ENCODE results near the gene RBMS3.

Gene RBMS3

DNA sequence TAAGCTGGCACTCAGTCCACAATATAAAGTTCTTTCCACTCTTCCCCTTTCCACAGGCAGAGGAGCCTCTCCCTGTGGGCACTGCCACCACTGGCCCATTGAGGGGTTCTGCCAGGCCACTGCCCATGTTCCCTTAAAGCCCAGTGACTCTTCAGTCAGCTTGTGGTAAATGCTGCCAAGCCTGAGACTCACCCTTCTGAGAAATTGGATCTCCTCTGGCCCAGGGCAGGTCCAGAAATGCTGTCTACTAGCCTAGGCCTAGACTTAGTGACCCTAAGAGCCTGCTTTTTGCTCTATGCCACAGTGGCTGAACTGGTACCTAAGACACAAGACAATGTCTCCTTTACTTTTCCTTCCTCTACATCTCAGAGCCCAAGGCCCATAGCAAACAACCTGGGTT lies 295.8 kb downstream of the RBMS3 start:
- no peak for DNase-seq (ENCODE audit: low read depth in 2 of 2)

DNA sequence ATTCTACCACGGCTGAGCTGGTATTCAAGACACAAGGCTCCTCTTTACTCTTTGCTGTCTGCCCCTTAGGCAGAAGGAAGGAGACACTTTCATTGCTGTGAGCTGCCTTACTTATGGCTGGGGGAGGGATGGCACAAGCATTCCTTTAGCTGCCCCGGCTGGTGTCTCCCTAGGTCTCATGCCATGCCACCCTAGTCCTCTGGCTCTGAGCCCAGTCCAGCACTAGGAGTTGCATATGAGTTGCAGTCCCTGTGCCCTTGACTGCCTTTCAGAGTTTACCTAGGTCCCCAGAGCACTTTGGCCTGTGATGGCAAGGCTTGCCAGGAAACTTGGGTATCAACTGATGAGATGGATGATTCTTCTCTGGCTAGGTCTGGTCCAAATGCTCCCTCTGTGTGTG lies 296.4 kb downstream of the RBMS3 start:
- no peak for DNase-seq (ENCODE audit: low read depth in 2 of 2)

DNA sequence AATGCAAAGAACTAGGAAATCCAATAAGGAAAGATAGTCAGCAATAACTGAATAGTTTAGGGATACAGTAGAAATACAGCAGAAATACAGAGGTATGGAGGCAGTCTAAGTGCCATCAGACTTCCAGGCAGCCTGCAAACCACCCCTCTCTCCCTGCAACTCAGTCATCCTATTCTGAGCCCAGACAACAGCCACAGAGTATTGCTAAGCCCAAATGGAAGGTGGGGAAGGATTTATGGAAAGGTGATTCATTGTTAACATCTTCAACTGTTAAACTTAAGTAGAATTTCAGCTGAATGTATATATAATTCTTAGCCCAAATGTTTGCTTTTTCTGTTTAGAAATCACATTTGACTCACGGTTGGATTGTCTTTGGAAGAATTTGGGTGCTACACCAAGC lies 300.4 kb downstream of the RBMS3 start:
- DNase-seq (ENCODE audit: low read depth in 2 of 2): no peak

DNA sequence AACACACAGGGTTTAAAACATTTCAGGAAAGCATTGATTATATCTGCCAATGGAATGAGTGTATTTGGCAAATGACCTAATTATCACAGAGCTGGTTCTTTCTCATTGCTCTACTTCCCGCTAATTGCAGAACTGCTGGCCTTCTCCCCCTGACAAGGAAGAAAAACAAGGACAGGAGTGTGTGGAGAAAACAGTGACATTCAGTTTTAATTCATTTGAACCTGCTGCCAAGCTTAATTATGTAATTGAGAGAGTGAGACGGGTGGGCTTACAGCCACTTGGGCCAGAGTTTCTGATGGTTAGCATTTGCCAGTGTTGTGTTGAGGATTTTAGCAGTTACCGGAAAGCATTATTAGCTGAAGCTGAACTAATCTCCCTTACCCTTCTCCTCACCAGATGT lies 301.4 kb downstream of the RBMS3 start:
- DNase-seq (ENCODE audit: low read depth in 2 of 2): no peak

DNA sequence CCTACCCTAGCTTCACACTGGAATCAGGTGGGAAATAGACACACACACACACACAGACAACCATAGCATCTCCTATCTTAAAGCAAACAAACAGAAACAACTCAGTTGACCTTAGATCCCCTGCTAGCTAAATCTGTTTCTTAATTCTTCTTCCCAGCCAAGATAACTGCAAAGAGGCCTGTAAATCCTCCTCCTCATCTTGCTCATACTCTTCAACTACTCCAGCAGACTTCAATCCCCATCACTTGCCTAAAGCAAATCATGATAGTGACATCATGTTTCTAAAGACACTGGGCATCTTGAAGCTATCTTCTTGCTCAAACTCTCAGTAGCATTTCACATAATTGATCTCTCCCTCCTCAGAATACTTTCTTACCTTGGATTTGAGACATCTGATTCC lies 303.0 kb downstream of the RBMS3 start:
- DNase-seq (ENCODE audit: low read depth in 2 of 2): no peak

DNA sequence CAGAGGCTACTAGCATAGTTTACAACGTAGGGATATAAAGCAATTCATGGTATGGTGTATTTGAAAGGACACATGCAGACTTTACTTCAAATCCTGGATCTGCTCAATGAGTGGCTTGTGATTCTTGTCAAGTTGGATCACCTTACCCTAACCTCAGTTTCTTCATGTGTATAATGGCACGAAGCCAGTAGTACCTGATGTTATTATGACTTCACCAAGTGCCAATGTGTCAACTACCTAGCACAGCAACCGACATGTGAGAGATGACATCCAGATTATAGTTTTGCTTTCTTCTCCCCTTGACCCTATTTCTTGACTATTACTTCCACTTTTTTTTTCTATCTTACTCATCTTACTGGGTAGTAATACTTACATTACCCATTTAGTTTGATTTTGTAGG lies 304.5 kb downstream of the RBMS3 start:
- no peak for DNase-seq (ENCODE audit: low read depth in 2 of 2)

DNA sequence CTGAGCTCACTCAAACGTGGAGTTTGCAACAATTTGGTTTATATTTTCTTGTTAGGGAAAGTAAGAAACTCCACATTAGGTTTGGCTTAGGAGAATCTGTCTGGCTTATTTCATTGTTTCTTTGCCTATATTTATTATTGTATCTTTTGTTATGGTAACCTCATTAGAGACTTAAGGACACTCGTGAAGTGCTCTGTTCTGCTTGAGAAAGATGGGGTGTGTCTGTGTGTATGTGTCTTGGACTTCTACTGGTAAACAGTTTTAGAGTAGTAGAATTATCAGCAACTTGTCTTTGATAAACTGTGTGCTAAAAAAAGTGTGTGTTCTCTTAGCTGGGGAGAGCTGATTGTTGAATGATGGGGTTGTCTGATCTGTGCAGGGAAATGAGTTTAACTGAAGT lies 306.5 kb downstream of the RBMS3 start:
- no peak for DNase-seq (ENCODE audit: low read depth in 2 of 2)

DNA sequence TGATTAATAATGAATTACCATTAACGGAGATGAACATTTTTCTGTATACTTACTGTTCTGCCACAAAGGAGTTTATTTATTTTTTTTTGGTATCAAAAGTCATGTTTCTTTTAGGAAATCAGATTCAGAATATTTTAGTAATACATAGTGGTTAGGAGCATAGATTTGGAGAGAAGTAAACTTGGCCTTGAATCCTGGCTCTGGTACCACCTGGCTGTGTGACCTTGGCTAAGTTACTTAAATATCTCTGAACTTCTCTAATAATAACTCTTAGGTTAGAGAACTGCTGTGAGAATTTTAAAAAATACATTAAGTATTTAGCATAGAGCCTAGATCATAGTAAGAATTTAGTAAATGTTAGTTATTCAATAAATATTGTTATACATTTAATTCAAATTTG lies 309.1 kb downstream of the RBMS3 start:
- DNase-seq (ENCODE audit: low read depth in 2 of 2): no peak

DNA sequence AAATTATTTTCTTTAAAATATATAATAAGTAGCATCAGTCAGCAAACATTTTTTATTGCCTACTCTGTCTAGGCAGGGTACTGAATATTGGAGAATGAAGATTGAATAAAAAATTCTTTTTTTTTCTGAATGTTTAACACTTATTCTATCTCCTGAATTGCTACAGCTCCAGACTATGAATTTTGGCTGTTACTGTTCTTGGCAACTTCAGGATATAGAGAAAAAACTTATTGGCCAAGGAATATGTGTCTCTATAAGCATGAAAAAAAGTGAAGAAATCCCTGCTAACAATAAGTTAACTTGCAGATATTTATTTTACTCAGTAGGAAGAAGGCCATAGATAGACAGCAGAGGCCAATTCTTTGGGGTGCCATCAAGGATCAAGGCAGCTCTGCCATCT lies 309.6 kb downstream of the RBMS3 start:
- no peak for DNase-seq (ENCODE audit: low read depth in 2 of 2)

DNA sequence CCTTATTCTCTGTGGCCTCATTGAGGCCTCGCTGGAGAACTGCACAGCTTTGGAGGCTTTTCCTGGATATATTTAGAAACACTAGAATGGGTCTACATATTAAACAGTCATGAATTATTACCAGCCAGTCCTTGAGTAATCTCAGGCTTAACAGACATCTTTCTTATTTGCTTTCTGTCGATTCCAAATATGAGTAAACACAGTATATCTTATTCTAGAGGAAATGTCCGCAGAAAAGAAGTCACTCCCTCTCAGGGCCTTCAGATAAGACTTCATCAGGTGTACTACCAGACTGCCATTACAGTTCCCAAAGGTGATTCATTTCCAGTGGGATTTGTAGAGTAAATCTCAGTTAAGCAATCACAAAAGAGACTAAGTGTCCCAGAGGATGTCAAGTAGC lies 310.7 kb downstream of the RBMS3 start:
- DNase-seq (ENCODE audit: low read depth in 2 of 2): no peak

DNA sequence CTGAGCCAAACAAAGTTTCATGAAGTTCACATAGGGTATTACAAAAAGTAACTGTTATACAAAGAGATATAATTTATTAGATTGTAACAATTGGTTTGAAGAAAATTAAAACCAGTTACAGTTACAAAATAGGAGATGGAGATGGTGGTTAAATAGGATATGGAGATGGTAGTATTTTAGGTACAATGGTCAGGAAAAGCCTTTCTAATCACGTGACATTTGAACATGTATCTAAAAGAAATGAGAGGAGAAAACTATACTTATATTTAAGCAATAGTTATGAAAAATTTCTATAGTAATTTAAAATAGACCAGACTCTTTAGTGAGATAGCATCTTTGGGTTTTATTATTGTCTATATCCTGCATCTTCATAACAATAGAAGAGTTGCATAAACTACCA lies 312.9 kb downstream of the RBMS3 start:
- DNase-seq (ENCODE audit: low read depth in 2 of 2): no peak

DNA sequence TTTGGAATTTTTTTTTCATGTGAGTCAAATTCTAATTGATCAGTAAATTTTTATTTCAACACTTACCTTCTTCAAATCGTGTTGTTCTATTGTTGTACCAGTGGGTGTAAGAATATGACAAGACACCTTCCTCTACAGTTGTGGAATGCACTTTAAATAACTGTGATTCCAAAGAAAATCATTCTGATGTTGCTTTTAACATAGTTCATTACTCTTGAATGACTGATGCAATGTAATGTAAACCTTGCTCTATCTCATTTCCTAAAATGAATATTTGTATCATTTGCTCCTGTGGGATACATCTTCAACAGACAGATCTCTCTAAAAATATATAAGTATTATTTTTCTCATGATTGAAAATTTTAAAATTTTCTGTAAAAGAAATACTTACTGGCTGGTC lies 313.4 kb downstream of the RBMS3 start:
- DNase-seq (ENCODE audit: low read depth in 2 of 2): no peak

DNA sequence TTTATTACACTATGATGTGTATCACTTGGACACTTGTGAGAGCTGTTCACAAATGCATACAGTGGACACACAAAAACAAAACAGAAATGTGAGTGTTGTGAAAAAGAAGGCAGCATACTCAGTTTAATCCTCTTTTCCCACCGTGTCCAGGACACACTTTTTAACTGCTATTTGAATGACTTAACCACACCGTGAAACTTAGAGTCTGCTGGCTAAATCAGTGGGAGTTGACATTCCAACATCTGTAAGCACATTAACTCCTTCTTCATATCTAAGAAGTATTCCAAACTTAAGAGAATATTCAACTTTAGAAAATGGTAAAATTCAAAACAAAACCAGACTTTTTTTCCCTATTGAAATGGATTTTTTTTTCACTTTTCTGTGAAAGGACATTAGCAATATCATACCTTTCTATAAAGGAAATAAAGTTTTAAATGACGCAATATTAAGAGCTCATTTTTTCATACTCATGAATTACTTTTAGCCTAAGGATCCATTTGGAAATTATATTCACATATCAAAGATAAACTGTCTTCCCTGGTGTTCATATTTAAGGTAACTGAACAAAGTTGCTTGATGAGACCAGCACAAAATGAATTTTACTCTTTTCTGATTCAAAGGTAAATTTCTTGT lies 316.6 kb downstream of the RBMS3 start:
- DNase-seq (ENCODE audit: low read depth in 2 of 2): no peak

DNA sequence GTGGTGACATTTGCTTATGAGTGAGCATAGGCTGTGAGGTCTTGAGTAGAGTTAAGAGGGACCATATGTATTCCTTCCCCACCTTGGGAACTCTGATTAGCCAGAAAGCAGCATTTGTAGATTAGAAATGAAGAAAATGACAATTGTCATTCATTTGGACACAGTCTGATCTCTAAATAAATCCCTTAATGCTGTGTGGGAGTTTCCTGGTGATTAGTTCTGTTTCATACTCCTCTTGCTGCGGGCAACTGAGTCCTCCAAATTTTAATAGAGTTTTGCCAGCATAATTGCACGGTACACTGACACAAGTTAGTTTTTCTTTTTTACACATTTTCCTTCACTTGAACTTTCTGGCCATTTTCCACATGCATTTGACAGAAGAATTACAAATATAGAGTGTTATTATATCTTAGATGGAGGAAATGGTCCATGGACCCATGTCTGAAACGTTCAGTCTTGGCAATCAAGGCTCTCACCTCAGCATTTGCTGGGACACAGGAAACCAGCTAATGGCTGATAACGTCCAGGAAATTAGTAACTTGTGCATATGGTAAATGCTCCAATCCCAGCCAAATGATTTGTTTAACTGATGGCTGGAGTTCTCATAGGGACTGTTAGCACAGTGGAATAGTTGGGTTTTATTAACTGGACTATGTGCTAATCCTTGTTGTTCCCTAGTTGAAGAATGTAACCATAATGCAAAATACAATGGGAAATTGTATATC lies 321.2 kb downstream of the RBMS3 start:
- DNase-seq (ENCODE audit: low read depth in 2 of 2): no peak

DNA sequence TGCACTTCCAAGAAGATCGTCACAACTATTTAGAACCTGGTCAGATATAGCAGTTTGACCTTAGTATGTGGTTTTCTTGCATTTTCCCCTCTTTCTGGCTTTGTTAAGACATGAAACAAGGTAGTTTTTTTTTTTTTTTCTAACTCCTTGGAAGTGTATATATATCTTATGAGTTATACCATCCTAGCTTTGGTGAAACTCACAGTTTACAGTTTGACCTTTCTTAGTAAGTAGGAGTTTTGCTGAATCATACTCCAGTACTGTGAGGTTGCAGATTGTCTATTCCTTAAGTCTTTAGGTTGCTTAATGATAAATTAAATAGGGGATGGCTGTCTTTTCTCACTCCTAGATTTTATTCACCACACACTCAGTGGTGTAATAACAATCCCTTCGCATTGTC lies 325.0 kb downstream of the RBMS3 start:
- DNase-seq (ENCODE audit: low read depth in 2 of 2): no peak

DNA sequence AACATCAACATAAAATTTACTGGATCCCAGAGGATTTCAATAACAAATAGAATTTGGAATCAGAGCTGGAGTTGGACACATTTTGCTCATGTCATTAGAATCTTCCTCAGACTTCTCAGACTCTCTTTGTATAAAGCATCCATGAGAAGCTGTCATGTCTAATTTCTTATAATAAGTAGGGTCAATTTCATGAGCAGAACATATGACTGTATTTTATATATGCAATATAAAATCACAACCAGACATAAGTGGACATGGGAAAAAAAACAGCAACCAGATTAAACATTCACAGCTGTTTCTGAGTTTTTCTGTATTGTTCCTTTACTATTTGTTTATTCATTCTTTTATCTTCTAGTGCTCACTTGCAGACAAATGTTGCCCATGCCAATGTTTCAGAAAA lies 325.5 kb downstream of the RBMS3 start:
- no peak for DNase-seq (ENCODE audit: low read depth in 2 of 2)

DNA sequence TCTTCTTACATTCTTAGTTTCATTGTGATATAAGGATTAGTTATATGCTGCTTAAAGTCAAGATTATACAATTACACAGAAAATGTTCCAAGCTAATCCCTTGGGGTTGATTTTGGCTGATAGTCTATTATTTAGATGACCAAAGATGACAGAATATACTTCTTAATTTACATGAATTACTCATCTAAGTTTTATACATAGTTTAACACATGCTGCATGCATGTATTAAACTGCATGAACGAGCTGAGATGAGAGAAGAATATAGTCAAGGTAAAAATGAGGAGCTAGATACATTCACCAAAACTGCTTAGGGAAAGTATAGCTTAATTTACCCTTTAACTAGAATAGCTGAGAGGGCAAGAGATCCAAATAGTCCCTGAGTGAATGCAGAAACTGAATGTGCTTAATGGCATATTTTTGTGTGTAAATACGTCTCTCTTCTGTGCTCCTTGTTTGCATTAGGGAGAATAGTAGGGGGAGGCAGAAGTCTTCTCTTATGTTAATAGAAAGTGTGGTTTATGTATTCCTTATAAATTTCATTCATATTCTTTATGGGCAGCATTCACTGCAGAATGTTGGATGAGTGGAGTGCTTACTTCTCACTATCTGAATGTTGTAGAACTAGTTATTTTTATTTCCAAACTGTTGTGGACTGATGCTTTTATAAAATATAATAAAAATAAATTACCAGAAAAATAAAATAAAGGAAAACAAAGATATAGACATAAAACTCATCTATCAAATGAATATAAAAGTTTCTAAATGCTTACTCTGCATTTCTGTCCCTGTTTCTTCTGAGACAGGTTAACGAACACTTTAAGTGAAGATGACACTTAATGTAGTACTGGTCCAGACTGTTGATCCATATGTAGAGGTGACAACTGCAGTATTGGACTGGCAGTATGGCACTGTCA lies 327.8 kb downstream of the RBMS3 start:
- no peak for DNase-seq (ENCODE audit: low read depth in 2 of 2)

DNA sequence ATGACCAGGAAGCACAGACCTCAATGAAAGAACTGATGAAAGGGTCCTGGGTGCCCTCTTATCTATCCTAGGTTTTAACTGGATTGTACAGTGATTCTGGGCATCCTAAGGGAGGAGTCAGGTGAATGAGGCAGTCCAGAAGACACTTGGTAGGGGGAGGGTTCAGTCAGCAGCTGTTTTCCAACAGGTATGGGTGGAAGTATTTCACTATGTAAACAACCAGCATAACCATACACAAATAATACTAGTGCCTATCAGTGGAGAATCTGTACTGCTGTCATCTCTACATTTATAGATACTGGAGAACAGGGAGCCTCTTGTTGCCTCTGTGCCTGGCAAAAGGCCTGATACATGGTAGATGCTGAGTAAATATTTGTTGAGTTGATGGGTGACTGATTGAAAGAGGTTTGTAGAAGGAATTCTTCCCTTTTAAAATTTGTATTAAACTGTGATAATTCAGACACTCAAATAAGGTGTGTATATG lies 328.5 kb downstream of the RBMS3 start:
- DNase-seq (ENCODE audit: low read depth in 2 of 2): no peak

DNA sequence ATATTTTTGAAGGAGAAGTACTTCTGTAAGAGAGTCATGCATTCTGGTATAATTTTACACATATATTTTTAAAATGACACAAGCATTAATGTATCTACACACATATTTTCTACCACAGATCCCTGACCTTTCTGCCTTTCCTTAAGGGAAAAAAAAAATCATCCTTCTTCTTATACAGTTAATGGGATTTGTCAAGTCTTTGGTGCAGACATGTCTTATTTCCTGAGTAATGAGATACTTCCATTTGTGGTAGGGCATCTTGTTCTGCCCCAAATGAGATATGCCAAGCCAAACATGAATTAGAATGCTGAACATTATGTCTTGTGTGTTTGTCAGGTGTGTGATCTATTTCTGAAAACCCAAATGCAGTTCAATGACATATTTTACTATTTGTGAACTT lies 329.9 kb downstream of the RBMS3 start:
- no peak for DNase-seq (ENCODE audit: low read depth in 2 of 2)

DNA sequence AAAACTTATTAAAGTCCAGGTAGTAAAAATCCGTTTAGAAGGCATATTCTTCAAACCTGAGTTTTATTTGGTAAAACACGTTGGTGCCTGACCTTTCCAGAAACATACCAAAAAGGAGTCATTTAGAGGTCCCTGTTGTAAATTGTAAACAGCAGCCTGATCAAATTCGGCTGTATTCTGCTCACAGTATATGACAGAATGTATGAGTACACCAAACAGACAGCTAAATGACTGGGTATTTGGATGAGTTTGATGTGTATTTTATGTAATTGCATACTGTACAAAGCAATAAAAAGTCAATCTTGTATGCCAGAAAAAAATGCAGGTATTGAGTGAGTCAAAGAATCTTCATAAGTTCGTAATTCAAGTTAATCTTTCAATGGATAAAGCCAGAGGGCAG lies 330.4 kb downstream of the RBMS3 start:
- no peak for DNase-seq (ENCODE audit: low read depth in 2 of 2)

DNA sequence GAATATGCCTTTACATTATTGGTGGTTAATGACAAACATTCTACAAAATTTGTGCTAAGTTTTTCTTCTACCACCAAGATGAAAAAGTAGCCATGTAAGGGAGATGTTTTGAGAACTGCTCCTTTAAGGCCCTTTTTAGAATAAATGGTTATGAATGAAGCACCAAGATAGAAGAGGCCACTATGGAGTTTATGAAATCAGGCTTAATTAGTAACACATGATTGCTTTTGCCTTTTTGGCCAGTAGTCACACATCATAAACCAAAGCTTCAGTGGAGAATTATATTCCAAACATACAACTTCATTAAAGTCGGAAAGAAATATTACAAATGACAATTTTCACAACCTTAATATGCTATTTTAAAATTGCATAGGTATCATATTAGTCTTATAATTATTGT lies 331.7 kb downstream of the RBMS3 start:
- no peak for DNase-seq (ENCODE audit: low read depth in 2 of 2)

DNA sequence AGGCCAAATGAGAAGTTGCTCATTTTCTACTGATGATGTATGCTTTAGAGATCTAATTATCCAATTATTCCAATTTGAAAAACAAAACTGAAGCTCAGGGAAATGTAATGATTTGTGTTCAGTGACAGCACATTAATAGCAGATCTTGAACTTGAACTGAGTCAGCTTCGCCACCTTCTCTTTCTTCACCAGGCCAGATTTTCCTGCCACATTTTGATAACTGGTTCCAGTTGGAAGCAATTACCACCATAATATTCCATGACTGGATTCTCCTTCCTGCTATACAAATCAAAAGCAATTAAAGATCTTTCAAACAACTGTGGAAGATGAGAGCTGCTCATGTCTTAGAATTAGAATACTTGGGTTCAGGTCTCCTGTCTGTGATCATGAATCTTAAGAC lies 334.1 kb downstream of the RBMS3 start:
- DNase-seq (ENCODE audit: low read depth in 2 of 2): no peak

Measured in stimulated activated CD4-positive, alpha-beta T cell treated with anti-CD3 and anti-CD28 coated beads, Interleukin-12 subunit alpha, Interleukin-12 subunit beta, amount 100 ng/mL, for 24 hours (primary cell).